ENCODE data around the gene VAMP2. TPM values are rescaled to one million over a fixed set of nuclear protein-coding genes. Genes with fewer than 3 reads are reported as not detected.

Gene VAMP2
- total RNA-seq, 1 experiment from 2014 or later: 5.0 TPM

DNA sequence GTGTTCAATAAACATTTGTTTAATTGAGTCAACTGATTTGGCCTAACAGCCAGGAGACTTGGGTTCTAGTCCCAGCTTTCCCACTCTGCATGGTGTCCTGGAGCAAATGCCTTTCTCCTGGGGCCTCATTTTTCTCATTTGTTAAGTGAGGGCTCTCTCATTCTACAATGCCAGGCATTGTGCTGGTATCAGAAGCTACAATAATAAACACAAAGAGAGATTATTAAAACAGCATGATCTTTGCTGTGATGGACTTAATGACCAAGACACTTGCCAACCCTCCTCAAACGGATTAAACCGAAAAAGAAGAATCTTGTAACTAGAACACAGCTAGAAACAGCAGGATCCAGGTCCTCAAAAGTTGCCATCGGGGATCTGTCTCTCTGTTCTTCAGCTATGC, 4.8 kb upstream of the VAMP2 start:
- ATAC-seq (no peak), DNase-seq (no peak)
- Histone ChIP-seq H4K20me1 (ENCODE audit: low read length) (no peaks in the 10 kb centered on the region), H3K4me1 (ENCODE audit: insufficient read depth, low read length) (peaks cover 14% of the 10 kb centered on the region), H3K79me2 (ENCODE audit: low read length) (peaks cover 2% of the 10 kb centered on the region), H3K27ac (ENCODE audit: low read length) (no peak overlapping the region), H3K27me3 (ENCODE audit: low read length) (no peaks in the 10 kb centered on the region), H3K4me3 (ENCODE audit: low read length) (no peak overlapping the region), H3K9ac (ENCODE audit: low read length) (no peak overlapping the region), H2AFZ (ENCODE audit: low read length) (no peak overlapping the region), H3K9me2 (replicated peaks; ENCODE audit: low read length) (no peaks in the 10 kb centered on the region), H3F3A (ENCODE audit: low read length, unreplicated experiment) (peaks cover 4% of the 10 kb centered on the region), H3K4me2 (ENCODE audit: low read length) (no peak overlapping the region), H3K36me3 (ENCODE audit: low read depth, low read length) (no peaks in the 10 kb centered on the region), H3K9me3 (ENCODE audit: low read length) (no peaks in the 10 kb centered on the region)
- TF ChIP-seq EZH2phosphoT487 (IDR thresholded peaks at IDR 0.05; ENCODE audit: borderline replicate concordance, low read length) (no peak), EZH2 (IDR thresholded peaks at IDR 0.05; ENCODE audit: low read length, unreplicated experiment) (no peak)
- TF ChIP-seq, protein P1, sequence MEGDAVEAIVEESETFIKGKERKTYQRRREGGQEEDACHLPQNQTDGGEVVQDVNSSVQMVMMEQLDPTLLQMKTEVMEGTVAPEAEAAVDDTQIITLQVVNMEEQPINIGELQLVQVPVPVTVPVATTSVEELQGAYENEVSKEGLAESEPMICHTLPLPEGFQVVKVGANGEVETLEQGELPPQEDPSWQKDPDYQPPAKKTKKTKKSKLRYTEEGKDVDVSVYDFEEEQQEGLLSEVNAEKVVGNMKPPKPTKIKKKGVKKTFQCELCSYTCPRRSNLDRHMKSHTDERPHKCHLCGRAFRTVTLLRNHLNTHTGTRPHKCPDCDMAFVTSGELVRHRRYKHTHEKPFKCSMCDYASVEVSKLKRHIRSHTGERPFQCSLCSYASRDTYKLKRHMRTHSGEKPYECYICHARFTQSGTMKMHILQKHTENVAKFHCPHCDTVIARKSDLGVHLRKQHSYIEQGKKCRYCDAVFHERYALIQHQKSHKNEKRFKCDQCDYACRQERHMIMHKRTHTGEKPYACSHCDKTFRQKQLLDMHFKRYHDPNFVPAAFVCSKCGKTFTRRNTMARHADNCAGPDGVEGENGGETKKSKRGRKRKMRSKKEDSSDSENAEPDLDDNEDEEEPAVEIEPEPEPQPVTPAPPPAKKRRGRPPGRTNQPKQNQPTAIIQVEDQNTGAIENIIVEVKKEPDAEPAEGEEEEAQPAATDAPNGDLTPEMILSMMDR (conservative IDR thresholded peaks at IDR 0.05; ENCODE audit: low read depth, low read length): no peak
- BruUV-seq (replicated peaks): no TSS peak
- ChIA-PET POLR2A (ENCODE audit: unreplicated experiment) (no interaction called here), CTCF (no interaction called here)
- intact Hi-C loops (cut with micrococcal nuclease): no loop called here

DNA sequence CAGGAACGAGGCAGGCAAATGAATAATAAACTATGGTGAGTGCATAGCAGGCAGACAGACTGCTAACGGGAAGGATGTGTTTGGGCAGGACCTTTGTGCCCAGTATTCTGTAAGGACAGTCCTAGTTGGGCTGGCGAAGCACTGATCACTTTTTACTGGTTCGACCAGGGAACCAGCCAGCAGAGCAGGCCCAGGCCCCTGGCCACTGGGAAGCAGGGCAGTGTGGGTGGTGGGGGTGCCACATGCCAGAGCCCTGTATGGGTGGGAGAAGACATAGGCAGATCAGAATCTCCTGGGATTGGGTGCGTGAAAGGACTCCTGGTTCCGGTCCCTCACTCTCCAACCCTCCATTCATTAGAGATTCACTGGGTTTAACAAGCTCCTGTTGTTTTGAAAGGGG, 4.0 kb upstream of the VAMP2 start:
- Histone ChIP-seq H3K4me1 (ENCODE audit: insufficient read depth, low read length) (peaks cover 17% of the 10 kb centered on the region), H3K4me2 (ENCODE audit: low read length) (no peak overlapping the region), H3K27ac (ENCODE audit: low read length) (no peak overlapping the region), H4K20me1 (ENCODE audit: low read length) (0 out of 2 replicates have a peak, but pooled peaks cover 2% of the 10 kb centered on the region), H3K79me2 (ENCODE audit: low read length) (peaks cover 10% of the 10 kb centered on the region), H3K9ac (ENCODE audit: low read length) (no peak overlapping the region), H2AFZ (ENCODE audit: low read length) (no peak overlapping the region), H3K27me3 (ENCODE audit: low read length) (no peaks in the 10 kb centered on the region), H3F3A (ENCODE audit: low read length, unreplicated experiment) (no peaks in the 10 kb centered on the region), H3K9me2 (replicated peaks; ENCODE audit: low read length) (no peaks in the 10 kb centered on the region), H3K9me3 (ENCODE audit: low read length) (no peaks in the 10 kb centered on the region), H3K4me3 (ENCODE audit: low read length) (no peak overlapping the region), H3K36me3 (ENCODE audit: low read depth, low read length) (no peaks in the 10 kb centered on the region)
- ChIA-PET POLR2A (ENCODE audit: unreplicated experiment) (no interaction called here), CTCF (no interaction called here)
- ATAC-seq (no peak), DNase-seq (no peak)
- intact Hi-C loops (cut with micrococcal nuclease): no loop called here
- no TSS peak for BruUV-seq (replicated peaks)
- TF ChIP-seq, protein P1 (conservative IDR thresholded peaks at IDR 0.05; ENCODE audit: low read depth, low read length): no peak
- TF ChIP-seq EZH2phosphoT487 (IDR thresholded peaks at IDR 0.05; ENCODE audit: borderline replicate concordance, low read length): no peak
- TF ChIP-seq EZH2 (IDR thresholded peaks at IDR 0.05; ENCODE audit: low read length, unreplicated experiment): no peak

DNA sequence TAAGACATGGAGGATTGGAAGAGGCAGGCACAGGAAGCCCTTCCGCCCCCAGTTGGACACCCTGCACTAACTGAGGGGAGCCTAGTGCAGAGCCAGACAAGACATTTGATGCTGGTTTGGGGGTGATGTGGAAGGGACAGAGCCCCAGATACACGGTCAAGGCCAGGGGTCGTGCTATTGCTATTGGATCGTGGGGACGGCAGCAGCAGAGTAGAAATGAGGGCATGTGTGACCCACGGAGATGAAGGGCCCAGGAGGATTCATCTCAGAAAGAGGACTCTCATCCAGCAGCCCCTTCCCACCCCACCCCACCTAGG, 2.0 kb upstream of the VAMP2 start:
- H3K27me3 ChIP-seq (ENCODE audit: low read length): no peaks in the 10 kb centered on the region
- no peak overlapping the region for H3K4me2 ChIP-seq (ENCODE audit: low read length)
- H3K9me2 ChIP-seq (replicated peaks; ENCODE audit: low read length): no peaks in the 10 kb centered on the region
- H3K4me3 ChIP-seq (ENCODE audit: low read length): no peak overlapping the region
- no peak overlapping the region for H3K27ac ChIP-seq (ENCODE audit: low read length)
- no peak overlapping the region for H3K9ac ChIP-seq (ENCODE audit: low read length)
- no peak for DNase-seq
- CTCF ChIA-PET: no interaction called here
- no peaks in the 10 kb centered on the region; the same call in 1 of the 2 replicates for H3K36me3 ChIP-seq (ENCODE audit: low read depth, low read length)
- H3K9me3 ChIP-seq (ENCODE audit: low read length): no peaks in the 10 kb centered on the region
- no peak for TF ChIP-seq EZH2phosphoT487 (IDR thresholded peaks at IDR 0.05; ENCODE audit: borderline replicate concordance, low read length)
- TF ChIP-seq, protein P1 (conservative IDR thresholded peaks at IDR 0.05; ENCODE audit: low read depth, low read length): no peak
- TF ChIP-seq EZH2 (IDR thresholded peaks at IDR 0.05; ENCODE audit: low read length, unreplicated experiment): no peak
- 0 out of 2 replicates have a peak, but pooled peaks cover 2% of the 10 kb centered on the region for H4K20me1 ChIP-seq (ENCODE audit: low read length)
- intact Hi-C loops (cut with micrococcal nuclease): no loop called here
- H3K79me2 ChIP-seq (ENCODE audit: low read length): peaks cover 19% of the 10 kb centered on the region
- POLR2A ChIA-PET (ENCODE audit: unreplicated experiment): no interaction called here
- H3F3A ChIP-seq (ENCODE audit: low read length, unreplicated experiment): no peaks in the 10 kb centered on the region
- no peak for ATAC-seq
- BruUV-seq (replicated peaks): no TSS peak
- H3K4me1 ChIP-seq (ENCODE audit: insufficient read depth, low read length): peaks cover 27% of the 10 kb centered on the region
- no peak overlapping the region for H2AFZ ChIP-seq (ENCODE audit: low read length)

Data from PC-3 (cell line).